RCC 7860 (cell line): Measurements from ENCODE around the gene CSAD.

Experiments used
- DNase-seq: peaks from one replicate; pipeline ENCODE4 v3.0.0-alpha.2; 2015; ENCODE audit warnings: low spot score
- FAIRE-seq: peaks from 2 replicates; lab custom pipeline; 2012; peaks lifted over from hg19 to GRCh38; lab: Jason Lieb, UNC

CSAD gene, protein sequence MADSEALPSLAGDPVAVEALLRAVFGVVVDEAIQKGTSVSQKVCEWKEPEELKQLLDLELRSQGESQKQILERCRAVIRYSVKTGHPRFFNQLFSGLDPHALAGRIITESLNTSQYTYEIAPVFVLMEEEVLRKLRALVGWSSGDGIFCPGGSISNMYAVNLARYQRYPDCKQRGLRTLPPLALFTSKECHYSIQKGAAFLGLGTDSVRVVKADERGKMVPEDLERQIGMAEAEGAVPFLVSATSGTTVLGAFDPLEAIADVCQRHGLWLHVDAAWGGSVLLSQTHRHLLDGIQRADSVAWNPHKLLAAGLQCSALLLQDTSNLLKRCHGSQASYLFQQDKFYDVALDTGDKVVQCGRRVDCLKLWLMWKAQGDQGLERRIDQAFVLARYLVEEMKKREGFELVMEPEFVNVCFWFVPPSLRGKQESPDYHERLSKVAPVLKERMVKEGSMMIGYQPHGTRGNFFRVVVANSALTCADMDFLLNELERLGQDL

DNA sequence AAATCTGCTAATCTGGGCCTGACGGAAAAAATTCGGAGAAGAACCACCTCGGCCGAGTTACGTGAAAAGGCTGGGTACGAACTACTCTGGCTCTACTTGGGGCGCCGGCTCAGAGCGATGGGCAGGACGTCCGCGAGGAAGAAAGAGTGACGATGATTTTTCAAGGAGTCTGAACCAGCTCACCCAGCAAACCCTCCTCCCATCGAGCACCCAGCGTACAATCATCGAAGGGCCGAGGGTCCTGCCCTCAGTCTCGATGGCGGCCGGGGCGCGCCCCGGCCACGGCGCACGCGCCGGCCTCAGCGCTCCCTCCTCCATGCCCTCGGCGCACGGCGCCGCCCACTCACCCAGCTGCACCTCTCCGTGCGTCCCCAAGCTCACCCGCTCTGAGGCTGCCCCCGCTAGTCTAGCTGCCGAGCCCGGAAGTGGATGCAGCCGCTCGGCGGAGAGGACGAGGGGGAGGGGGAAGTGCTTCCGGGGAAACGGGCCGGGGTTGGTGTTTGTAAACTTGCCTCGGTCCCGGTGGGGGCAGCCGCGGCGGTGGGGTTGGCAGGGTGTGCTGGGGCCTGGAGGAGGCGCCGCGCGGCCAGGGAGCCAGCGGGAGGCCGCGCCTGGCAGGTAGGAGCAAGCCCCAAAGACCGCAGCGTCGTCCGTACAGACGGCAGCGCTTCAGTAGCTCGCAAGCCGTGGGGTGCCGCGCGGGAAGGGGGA is at the start of gene CSAD, which contains the start of gene ZNF740:
TSS of gene CSAD (minus strand) at position 706 of the 711 bp plus-strand sequence. CDS start 7,455 bp downstream, outside the sequence.
TSS of gene ZNF740 (plus strand) at position 503 of the 711 bp plus-strand sequence. CDS start 1,262 bp downstream, outside the sequence.
- no peak for FAIRE-seq

DNA sequence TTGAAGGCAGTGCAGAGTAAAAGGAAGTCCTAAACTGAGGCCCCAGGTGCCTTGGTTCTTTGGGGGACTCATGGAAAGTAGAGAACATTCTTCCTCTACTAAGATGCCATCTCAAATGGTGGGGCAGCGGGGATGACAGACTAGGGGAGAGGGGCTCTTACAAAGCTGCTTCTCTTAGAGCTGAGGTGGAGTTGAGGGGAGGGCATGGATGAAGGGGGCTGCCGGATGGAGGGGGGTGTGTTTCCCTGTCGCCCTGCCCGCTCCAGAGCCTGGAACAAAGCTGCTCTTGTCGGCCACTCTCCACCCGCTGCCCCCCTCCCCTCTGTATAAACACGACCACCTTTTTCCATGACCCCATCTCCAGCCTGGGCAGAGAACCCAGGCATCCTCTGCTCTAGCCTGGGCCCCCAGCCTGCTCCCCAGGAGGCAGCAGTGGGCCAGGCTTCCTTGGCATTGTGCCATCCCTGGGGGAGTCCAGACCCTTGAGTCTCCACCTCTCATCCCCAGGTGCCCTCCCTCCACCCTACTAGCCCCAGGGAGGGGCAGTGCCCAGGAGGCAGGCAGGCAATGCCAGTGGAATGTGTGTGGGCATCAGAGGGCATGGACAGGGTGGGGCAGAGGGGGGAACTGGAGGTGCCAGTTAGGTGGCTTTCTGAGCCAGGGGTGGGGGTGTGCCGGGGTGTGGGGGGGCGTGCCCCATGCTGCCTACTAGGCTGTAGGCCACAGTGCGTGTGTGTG is 49.6 kb upstream of the CSAD start:
- DNase-seq (no peak), FAIRE-seq (no peak)

More for the DNA sequence above, at the start of gene CSAD, which contains the start of gene ZNF740:
- DNase-seq: peak; percentile 93

DNA sequence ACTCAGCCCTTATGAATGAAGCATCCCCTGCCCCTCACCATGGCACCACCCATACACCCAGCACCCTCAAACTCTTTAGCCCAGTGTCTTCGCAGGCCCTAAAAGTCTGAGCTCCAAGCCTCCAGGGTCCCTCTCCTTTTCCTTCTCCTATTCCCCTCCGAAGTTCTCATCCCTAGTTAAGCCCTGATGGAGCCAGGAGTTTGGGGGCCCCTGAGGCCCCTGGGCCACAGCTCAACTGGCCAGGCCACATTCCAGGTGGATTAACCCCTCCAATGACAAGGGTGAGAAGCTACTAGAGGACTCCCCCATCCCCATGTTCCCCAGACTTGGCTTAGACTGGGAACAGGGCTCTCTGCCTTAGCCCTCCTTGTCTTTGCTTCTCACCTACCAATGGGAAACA is 48.7 kb upstream of the CSAD start:
- FAIRE-seq: no peak
- no peak for DNase-seq

DNA sequence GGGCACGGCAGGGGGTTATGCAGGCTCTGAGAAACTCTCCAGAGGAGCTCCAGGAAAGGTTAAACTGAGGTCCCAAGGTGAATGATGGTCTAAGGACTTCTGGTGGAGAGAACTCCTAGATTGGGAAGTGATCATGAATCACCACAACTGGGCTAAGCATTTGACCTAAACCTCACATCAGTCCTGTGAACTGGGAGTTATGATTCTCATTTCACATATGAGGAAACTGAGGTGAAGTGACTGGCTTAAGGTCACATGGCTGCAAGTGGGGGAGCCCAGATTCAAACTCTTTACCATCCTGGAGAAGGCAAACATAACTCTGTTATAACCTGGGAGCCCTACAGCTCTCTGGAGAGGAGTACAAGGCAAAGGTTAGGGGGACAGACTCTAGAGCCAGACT is 47.1 kb upstream of the CSAD start:
- FAIRE-seq: no peak
- no peak for DNase-seq

DNA sequence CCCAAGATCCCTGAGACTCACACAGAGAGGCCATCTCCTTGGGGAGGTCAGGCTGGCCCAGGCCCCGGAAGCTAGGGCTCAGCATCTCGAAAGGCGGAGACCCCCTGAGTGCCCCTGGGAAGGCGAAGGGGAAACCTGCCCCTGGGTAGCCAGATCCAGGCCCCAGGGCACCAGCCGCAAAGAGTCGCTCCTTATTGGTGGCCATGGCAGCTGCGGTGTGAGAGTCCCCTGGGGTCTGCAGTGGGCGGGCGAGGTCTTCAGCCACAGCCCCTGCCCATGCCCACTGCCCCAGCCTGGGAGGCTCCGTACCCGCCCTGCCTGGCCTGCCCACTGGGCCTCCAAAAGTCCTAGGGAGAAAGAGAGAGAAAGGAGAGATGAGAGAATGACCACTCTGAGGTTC is 46.6 kb upstream of the CSAD start:
- no peak for FAIRE-seq
- no peak for DNase-seq

DNA sequence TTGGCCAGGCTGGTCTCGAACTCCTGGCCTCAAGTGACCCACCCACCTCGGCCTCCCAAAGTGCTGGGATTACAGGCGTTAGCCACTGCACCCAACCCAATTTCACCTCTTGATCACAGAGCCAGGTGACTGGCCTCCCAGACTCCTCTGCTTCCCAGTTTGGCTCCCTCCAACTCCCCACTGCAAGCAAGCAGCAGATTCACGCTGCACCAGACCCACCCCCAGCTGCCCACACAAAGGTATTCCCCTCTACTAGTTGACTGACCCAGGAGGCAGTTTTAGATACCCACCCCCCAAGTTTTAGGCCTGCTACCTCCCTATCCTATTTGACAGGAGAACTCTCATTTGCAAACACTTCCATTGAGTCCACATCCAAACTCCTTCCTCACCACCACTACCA is 46.1 kb upstream of the CSAD start:
- FAIRE-seq: no peak

DNA sequence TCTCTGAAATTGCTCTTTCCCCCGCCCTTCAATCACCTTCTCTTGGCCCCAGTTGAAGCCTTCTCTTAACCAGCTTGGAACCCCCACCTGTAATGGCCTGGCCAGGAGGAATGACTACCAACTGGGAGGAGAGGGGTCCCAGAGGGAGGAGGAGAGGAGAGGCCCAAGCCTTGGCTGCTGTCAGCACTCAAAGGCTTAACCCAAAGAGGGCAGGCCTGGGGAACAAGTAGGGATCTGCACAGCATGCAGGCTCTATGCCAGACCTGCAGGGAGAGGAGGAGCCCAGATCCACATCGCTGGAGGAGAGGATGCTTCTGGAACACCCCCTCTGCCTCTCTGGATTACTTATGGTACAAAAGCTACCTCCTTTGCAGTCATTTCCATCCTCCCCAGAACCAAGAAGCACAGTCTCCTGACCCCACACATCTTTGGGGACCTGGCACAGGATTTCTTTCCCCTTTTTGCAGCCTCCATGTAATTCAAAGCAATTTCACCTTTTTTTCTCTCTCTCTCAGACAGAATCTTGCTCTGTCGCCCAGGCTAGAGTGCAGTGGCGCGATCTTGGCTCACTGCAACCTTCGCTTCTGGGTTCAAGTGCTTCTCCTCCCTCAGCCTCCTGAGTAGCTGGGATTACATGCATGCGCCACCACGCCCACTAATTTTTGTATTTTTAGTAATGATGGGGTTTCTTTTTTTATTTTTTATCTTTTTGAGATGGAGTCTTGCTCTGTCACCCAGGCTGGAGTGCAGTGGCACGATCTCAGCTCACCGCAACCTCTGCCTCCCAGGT is 45.1 kb upstream of the CSAD start:
- no peak for FAIRE-seq
- DNase-seq: no peak

More for the DNA sequence above, 46.1 kb upstream of the CSAD start:
- DNase-seq: no peak

DNA sequence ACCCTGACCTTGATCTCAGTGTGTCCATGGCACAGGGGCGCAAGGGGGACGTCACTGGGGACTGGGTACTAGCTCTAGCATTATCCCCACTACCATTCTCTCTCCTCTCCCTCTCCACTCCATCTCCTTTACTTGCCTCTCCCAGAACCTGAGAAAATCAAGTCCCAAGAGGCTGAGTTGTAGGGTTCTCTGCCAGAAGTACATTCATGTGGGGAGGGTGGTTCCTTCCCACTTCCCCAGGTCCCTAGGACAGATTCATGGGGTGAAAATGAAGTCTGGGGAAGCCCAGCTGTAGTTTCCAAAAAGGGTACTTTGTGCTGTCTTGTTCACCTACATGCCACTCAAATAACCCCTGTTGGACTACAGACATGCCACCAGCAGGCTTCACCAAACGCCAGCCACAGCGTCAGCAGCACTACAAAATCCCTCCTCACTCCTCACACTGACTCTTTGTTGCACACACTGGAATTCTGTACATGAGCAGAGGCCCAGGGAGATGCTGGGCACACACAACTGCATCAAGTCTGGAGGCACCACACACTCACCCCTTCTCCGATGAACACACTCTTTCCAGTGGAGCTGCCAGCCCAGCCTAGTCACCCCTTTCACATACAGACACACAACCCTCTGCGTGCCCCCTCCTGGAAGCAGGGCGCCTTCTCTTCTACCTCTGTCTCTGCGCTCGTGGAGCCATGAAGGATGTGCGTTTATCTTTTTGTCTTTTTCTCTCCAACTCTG is 44.3 kb upstream of the CSAD start:
- no peak for DNase-seq
- no peak for FAIRE-seq

DNA sequence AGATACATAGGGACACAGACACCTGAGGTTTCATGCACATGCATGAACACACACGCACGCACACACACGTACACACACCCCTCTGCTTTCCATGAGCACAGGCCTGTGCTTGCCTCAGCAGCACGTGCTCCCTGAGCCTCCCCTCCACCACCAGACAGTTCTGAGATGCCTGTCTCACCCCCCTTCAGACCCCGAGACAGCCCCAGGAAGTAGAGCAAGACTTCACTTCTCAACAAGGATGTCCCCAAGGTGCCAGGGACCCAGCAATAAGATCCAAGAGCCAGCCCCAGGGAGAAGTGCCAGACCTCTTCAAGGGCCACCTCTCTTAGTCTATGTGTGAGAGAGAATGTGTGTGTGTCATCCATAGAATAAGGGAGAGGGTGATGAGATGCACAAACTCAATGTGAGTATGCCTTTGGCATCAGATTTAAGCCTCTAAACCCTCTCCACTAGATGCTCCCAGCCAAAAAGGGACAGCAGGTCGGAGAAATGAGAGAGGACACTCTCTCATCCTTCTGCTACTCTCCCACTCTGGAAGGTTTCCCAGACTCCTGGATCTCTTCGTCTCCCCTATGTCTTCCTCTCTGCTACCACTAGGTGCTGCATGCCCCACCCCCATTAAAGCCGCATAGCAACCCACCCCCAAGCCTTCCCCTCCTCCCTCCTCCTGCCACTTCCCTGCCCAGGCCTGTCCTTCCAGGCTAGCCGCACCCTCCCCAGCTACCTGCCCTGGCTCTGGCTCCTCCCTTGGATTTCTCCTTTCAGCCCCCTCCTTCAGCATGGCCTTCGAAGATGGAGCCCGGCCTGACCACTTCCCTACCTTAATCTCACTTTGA is 43.6 kb upstream of the CSAD start:
- FAIRE-seq: no peak
- DNase-seq: no peak

DNA sequence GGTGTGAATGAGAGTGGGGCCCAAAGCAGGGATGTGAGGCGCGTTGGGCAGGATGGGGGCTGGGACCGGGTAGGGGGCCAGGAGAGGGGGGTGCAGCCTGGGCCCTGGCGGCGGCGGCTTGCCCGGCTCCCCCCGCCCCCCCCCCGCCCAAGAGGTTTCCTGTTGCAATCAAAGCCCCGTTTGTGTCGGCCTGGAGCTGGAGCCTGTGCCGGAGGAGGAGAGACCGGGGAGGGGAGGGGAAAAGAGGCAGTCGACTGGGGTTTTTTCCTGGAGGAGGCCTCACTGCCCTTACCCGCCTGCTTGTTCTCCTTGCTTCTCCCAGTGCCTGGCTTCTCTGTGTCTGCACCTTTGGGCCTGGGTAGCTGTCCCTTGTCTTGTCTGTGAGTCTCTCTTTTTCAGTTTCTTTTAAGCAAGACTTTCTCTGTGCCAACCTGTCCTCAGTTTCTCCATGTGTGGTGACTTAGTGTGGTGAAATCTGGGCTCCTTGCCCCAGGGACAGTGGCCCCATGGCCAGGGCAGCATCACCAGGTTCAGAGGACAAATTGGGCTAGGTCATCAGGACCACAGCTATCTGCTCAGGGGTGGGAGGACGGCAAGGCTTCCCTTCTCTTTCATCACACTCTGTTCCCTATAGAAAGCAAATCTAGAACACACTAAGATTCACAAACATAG is 42.8 kb upstream of the CSAD start:
- DNase-seq: no peak
- no peak for FAIRE-seq

DNA sequence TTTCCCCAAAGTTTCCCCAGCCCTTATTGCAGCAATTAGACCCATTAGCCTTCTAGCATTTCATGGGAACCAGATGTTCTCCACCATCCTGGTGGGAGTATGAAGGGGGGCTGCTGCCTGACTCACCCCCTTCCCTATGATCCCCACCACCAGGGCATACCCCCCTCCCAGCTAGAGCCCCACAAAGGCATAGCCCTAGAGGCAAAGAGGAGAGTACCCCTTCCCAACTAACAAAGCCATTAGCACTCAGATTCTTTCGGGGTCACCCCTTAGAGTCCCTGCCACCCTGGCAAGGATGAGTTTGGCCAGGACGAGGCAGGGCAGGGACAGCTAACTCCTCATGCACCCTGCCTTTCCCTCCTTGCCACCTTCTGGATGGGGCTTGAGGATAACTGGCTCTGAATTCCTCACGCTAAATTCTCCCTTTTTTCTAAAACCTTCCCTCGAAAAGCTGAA is 42.1 kb upstream of the CSAD start:
- DNase-seq (no peak), FAIRE-seq (no peak)

DNA sequence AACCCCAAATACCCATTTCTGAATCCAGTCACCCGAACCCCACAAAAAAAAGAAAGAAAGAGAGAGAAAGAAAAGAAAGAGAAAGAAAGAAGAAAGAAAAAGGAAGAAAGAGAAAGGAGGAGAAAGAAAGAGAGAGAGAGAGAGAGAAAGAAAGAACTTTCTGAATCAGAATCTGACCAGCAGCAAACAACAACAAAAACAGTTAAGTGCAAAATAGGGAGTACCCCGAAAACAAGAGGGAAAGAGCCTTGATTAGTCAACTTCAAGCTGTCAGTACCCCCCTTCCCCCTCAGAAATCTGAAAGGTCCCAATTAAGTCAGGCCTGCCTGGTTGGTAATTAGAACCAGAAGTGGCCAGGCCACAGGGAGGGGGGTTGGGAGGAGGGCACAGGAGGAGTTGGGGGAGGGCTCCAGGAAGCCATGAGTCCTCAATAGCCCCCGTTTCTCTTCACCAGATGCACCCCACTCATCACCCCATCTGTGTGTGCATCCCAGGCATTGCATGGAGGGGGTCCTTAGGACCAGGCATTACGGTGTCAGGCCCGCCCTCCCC is 41.5 kb upstream of the CSAD start:
- FAIRE-seq (no peak), DNase-seq (no peak)

DNA sequence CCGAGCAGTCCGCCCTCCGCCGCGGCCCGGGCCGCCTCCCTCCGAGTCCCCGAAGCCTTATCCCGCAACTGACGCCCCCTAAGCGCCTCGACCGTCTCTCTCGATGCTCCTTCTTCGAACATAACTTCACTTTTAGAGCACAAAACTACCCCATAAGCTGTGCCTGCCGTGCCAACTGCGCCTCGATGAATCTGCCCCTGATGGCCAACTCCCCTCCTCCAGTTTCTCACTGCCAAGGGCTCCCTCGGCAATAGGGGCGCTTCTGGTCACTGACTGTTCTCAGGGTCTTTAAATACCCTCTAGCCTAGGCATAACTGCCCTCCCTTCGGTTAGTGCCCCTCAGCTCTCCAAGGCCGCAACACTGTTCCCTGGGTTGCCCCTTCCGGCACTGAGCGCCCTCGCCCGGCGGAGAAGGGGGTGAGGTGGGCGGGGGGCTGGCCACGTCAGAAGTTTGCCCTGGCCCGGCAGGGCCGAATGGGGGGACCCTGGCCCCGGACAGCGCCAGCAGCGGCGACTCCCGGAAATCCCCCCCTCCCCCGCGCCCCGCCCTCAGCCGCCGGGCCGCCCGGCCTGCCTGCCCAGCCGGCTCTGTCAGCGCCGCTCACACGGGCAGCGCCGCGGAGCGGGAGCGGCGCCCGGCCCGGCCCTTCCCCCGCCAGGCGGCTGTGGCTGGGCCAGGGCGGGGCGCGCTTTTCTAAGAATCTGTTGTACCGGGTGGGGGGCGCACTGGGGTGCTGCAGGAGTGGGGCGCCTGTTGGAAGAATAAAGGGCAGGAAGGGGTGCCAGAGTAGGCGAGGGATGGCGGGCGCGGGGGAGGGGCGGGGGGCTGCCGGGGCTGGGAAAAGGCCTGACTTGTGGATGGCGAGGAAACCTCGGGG is 40.7 kb upstream of the CSAD start:
- DNase-seq (peak; percentile 22), FAIRE-seq (no peak)

DNA sequence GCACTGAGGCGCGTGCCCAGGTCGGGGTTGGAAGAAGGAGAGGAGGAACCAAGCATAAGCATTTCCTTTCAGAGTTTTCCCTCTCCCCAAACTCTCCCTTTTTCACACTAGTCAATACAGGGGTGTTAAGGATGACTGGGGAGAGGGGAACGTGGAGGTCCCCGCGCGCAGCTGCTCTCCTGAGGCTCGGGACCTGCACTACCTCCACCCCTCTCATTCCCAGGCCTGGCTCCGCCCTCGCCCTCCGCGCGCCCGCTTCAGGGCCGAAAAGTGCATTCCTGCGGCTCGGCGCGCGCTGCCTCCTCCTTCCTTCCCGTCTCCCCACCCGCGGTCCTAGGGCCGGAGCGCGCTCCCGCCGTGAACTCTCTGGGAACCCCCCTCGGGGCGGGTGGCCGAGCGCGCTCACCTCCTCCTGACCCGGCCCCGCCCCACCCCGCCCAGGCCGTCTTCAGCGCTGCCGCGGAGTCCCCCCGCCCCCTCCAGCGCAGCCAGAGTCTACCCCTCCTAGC is 40.0 kb upstream of the CSAD start:
- no peak for FAIRE-seq
- DNase-seq: peak; percentile 82

DNA sequence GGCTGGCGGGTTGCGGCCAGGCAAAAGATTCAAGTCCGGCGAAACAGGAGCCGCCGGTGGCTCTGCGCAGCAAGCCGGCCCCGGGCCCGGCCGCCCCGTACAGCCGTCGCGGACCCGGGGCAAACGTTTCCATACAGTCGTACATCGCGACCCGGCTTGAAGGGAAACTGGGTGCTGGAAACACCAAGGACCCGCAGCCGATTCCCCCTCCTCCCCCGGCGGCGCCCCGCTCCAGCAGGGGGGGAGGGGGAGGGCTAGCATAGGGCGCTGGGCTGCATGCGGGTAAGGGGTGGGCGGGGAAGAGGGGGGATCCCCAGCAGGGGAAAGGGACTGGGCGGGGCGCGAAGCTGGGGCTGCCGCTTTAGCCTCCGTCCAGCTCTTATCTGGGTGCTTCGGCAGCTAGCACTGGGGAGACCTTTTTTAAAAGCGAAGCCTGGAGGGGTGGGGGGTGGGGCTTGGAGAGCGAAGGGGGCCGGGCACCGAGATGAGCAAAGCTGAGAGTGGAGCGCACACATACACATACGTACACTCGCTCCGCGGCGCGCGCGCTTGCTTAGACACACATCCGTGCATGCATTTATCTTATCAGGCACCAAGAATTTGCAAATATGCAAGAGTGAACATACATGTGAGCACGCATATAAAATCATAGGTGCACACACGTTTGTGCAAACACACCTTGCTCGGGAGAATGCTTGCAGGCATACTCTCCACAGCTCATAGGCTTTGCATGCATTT is 39.4 kb upstream of the CSAD start:
- peak; percentile 22 for DNase-seq
- no peak for FAIRE-seq
